ENCODE results near the gene ZNF574. TPM values are rescaled to one million over a fixed set of nuclear protein-coding genes. Genes with fewer than 3 reads are reported as not detected.

ZNF574 gene
- total and polyA plus RNA-seq, 9 donors: 2.4 to 24.6 (median 15.6) TPM

GRCh38 chr19:42078538-42079275, 2.7 kb downstream of the ZNF574 start:
- no peaks in the 10 kb centered on the region for H3K36me3 ChIP-seq
- 58 to 70% (median 63%) methylated on average over 10 to 15 of the region's 15 CpGs for WGBS, 3 donors
- H3K27ac ChIP-seq: no peak overlapping the region

DNA sequence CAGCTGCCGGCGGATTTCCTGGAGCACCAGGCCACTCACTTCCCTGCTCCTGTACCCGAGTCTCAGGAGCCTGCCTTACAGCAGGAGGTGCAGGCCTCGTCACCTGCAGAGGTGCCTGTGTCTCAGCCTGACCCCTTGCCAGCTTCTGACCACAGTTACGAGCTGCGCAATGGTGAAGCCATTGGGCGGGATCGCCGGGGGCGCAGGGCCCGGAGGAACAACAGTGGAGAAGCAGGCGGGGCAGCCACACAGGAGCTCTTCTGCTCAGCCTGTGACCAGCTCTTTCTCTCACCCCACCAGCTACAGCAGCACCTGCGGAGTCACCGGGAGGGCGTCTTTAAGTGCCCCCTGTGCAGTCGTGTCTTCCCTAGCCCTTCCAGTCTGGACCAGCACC, 3.3 kb downstream of the ZNF574 start:
- Histone ChIP-seq H3K27me3 (no peaks in the 10 kb centered on the region), H3K4me1 (ENCODE audit: insufficient read depth) (peaks cover 5% of the 10 kb centered on the region), H3K27ac (no peak overlapping the region), H3K36me3 (no peaks in the 10 kb centered on the region), H3K9me3 (no peaks in the 10 kb centered on the region), H3K4me3 (no peak overlapping the region)
- intact Hi-C loops (cut with DNase I): no loop called here
- WGBS, 3 donors: 79 to 85% (median 83%) methylated on average over 16 of the region's 16 CpGs
- no peak for DNase-seq
- TF ChIP-seq POLR2A (IDR thresholded peaks at IDR 0.05): no peak
- no peak for TF ChIP-seq CTCF (IDR thresholded peaks at IDR 0.05)
- no peak for TF ChIP-seq EP300 (IDR thresholded peaks at IDR 0.05)

More at GRCh38 chr19:42078538-42079275, 2.7 kb downstream of the ZNF574 start:
- H3K27me3 ChIP-seq: no peaks in the 10 kb centered on the region
- no peak for TF ChIP-seq CTCF (IDR thresholded peaks at IDR 0.05)
- no peak for TF ChIP-seq EP300 (IDR thresholded peaks at IDR 0.05)
- no peak for TF ChIP-seq POLR2A (IDR thresholded peaks at IDR 0.05)
- no peak overlapping the region for H3K4me3 ChIP-seq
- DNase-seq: no peak
- peaks cover 5% of the 10 kb centered on the region for H3K4me1 ChIP-seq (ENCODE audit: insufficient read depth)
- intact Hi-C loops (cut with DNase I): no loop called here
- H3K9me3 ChIP-seq: no peaks in the 10 kb centered on the region

GRCh38 chr19:42079886-42080763, 4.2 kb downstream of the ZNF574 start:
- intact Hi-C loops (cut with DNase I): no loop called here

More at GRCh38 chr19:42079886-42080763, 4.2 kb downstream of the ZNF574 start:
- Histone ChIP-seq H3K9me3 (no peaks in the 10 kb centered on the region), H3K27ac (no peak overlapping the region), H3K36me3 (no peaks in the 10 kb centered on the region), H3K27me3 (no peaks in the 10 kb centered on the region), H3K4me3 (no peak overlapping the region), H3K4me1 (ENCODE audit: insufficient read depth) (peaks cover 5% of the 10 kb centered on the region)
- TF ChIP-seq CTCF (IDR thresholded peaks at IDR 0.05): no peak
- no peak for TF ChIP-seq EP300 (IDR thresholded peaks at IDR 0.05)
- TF ChIP-seq POLR2A (IDR thresholded peaks at IDR 0.05): no peak
- 85 to 90% (median 86%) methylated on average over 43 to 44 of the region's 44 CpGs for WGBS, 3 donors
- DNase-seq: no peak

Data from ovary (tissue), 9 donors.